ENCODE data around the gene RNF103.
"Not testable (repeated sequence)": the region's sequence is repeated elsewhere in the genome, so short reads cannot be mapped to it uniquely, and the experiment has no call there.

The RNF103 gene

DNA sequence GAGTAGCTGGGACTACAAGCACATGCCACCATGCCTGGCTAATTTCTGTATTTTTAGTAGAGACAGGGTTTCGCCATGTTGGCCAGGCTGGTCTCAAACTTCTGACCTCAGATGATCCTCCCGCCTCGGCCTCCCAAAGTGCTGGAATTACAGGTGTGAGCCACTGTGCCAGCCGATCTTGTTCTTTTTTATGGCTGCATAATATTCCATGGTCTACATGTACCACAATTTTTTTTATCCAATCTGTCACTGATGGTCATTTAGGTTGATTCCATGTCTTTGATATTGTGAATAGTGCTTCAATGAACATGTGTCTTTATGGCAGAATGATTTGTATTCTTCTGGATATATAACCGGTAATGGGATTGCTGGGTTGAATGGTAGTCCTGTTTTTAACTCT is 34.0 kb downstream of the RNF103 start:
- ChIA-PET CTCF (interaction anchor here (0.7 to 1.8 kb wide), 2 partner anchors 175 to 237 kb away, joined by 3 to 6 read pairs; no protein-coding TSS in a partner anchor), POLR2A (interaction anchor here (0.7 kb wide), 1 partner anchor 21 kb away, joined by 3 read pairs; no protein-coding TSS in a partner anchor)
- H3K27ac ChIP-seq (ENCODE audit: extremely low read depth, low read depth, low read length); H3K36me3 ChIP-seq (ENCODE audit: control insufficient read depth in 2 of 2, insufficient read depth in 1 of 2, low read length in 2 of 2); H3K4me1 ChIP-seq (ENCODE audit: control insufficient read depth, insufficient read depth, low read length); H3K4me3 ChIP-seq (ENCODE audit: low read depth, low read length); H3K9me3 ChIP-seq (ENCODE audit: control insufficient read depth, insufficient read depth, low read depth, low read length): not testable (repeated sequence)
- 0 out of 2 replicates have a peak, but pooled peaks have one; percentile 24 for TF ChIP-seq ZNF146 (tag by site-specific recombination; IDR thresholded peaks at IDR 0.05)

DNA sequence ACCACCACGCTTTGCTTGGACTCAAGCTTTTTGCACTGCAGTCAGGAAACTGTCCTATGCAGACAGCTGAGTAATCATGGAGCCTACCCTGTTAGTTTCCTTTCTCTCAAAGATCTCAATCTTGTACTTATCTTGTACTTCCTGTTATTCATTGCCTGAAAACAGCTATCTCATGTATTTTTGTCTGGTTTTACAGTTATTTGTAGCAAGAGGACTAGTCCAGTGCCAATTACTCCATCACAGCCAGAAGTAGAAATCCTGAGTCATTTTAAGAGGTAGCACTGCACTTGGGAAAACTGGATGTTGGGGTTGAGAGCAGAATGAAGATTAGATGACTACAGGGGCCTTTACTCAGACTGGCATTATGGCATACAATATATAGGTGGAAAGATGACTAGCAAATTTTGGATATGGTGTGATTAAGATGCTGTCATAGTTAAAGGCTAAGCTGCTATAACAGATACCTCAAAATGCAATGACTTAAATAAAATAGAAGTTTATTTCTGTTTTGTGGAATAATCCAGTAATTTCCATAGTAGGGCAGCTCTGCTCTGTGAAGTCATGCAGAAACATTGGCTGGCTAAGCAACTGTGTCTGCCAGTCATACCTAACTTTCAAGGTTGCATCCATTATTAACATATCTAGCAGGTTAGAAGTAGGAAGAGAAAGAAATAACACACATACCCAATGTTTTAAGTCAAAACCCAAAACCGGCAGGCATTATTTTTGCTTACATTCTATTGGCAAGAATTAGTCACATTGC is 39.3 kb downstream of the RNF103 start:
- Histone ChIP-seq H3K4me3 (ENCODE audit: low read depth, low read length) (no peak overlapping the region), H3K36me3 (ENCODE audit: control insufficient read depth in 2 of 2, insufficient read depth in 1 of 2, low read length in 2 of 2) (no peaks in the 10 kb centered on the region), H3K27ac (ENCODE audit: extremely low read depth, low read depth, low read length) (no peak overlapping the region), H3K9me3 (ENCODE audit: control insufficient read depth, insufficient read depth, low read depth, low read length) (no peaks in the 10 kb centered on the region), H3K4me1 (ENCODE audit: control insufficient read depth, insufficient read depth, low read length) (no peaks in the 10 kb centered on the region)
- ChIA-PET POLR2A (no interaction called here), CTCF (no interaction called here)
- TF ChIP-seq ZXDB (tag by site-specific recombination; IDR thresholded peaks at IDR 0.05) (no peak), ZNF426 (tag by site-specific recombination; IDR thresholded peaks at IDR 0.05) (no peak), ZNF510 (tag by site-specific recombination; IDR thresholded peaks at IDR 0.05; ENCODE audit: insufficient replicate concordance) (no peak), ZNF416 (tag by site-specific recombination; IDR thresholded peaks at IDR 0.05) (no peak), ZNF548 (tag by site-specific recombination; IDR thresholded peaks at IDR 0.05) (no peak), ZNF324 (tag by site-specific recombination; IDR thresholded peaks at IDR 0.05) (no peak), ZNF341 (tag by site-specific recombination; IDR thresholded peaks at IDR 0.05; ENCODE audit: low read depth) (no peak)

DNA sequence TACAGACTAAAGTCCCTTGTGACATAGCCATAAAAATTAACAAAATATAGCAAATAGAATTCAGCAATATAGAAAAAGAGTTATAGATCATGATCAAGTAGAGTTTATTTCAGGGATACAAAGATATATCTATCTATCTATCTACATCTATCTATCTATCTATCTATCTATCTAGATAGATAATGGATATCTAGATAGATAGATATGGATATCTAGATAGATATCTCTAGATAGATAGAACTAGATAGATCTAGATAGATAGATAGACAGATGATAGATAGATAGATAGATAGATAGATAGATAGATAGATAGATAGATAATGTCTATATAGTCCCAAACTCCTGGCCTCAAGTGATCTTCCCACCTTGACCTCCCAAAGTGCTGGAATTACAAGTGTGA is 43.1 kb downstream of the RNF103 start:
- no peak for TF ChIP-seq ZXDB (tag by site-specific recombination; IDR thresholded peaks at IDR 0.05)
- no peak for TF ChIP-seq ZNF221 (tag by site-specific recombination; IDR thresholded peaks at IDR 0.05; ENCODE audit: borderline replicate concordance)
- TF ChIP-seq ZNF629 (tag by site-specific recombination; IDR thresholded peaks at IDR 0.05): no peak
- TF ChIP-seq KLF9 (tag by site-specific recombination; IDR thresholded peaks at IDR 0.05; ENCODE audit: low read depth): no peak
- TF ChIP-seq ZNF529 (tag by site-specific recombination; IDR thresholded peaks at IDR 0.05; ENCODE audit: insufficient replicate concordance): no peak
- TF ChIP-seq ZFP69B (tag by site-specific recombination; IDR thresholded peaks at IDR 0.05): no peak
- TF ChIP-seq YY2 (tag by site-specific recombination; IDR thresholded peaks at IDR 0.05): no peak
- no peak for TF ChIP-seq ZNF660 (tag by site-specific recombination; IDR thresholded peaks at IDR 0.05)
- no peak for TF ChIP-seq ZNF112 (tag by site-specific recombination; IDR thresholded peaks at IDR 0.05)
- H3K4me1 ChIP-seq (ENCODE audit: control insufficient read depth, insufficient read depth, low read length): no peaks in the 10 kb centered on the region
- POLR2A ChIA-PET: no interaction called here
- CTCF ChIA-PET: no interaction called here
- no peaks in the 10 kb centered on the region for H3K9me3 ChIP-seq (ENCODE audit: control insufficient read depth, insufficient read depth, low read depth, low read length)
- no peak overlapping the region for H3K4me3 ChIP-seq (ENCODE audit: low read depth, low read length)
- H3K36me3 ChIP-seq (ENCODE audit: control insufficient read depth in 2 of 2, insufficient read depth in 1 of 2, low read length in 2 of 2): no peaks in the 10 kb centered on the region
- no peak overlapping the region for H3K27ac ChIP-seq (ENCODE audit: extremely low read depth, low read depth, low read length)

DNA sequence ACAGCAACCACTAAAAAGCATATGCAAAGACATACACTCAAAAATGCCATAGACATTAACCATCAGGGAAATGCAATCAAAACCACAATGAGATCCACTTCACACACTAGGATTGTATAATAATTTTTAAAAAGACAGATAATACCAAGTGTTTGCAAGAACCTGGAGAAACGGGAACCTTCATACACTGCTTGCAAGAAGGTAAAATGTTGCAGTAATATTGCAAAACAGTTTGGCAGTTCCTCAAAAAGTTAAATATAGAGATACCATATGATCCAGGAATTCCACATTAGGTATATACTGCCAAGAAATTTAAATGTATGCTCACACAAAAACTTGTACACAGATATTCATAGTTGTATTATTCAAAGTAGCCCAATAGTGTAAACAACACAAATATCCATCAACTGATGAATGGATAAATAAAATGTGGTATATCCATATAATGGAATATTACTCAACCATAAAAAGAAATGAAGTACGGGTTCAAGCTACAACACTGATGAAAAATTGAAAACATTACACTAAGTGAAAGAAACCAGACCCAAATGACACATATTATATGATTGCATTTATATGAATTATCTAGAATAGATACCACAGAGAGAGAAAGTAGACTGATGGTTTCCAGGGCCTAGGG is 45.7 kb downstream of the RNF103 start:
- Histone ChIP-seq H3K36me3 (ENCODE audit: control insufficient read depth in 2 of 2, insufficient read depth in 1 of 2, low read length in 2 of 2) (no peaks in the 10 kb centered on the region), H3K4me3 (ENCODE audit: low read depth, low read length) (no peak overlapping the region), H3K9me3 (ENCODE audit: control insufficient read depth, insufficient read depth, low read depth, low read length) (no peaks in the 10 kb centered on the region), H3K4me1 (ENCODE audit: control insufficient read depth, insufficient read depth, low read length) (no peaks in the 10 kb centered on the region), H3K27ac (ENCODE audit: extremely low read depth, low read depth, low read length) (no peak overlapping the region)
- TF ChIP-seq, protein P1, sequence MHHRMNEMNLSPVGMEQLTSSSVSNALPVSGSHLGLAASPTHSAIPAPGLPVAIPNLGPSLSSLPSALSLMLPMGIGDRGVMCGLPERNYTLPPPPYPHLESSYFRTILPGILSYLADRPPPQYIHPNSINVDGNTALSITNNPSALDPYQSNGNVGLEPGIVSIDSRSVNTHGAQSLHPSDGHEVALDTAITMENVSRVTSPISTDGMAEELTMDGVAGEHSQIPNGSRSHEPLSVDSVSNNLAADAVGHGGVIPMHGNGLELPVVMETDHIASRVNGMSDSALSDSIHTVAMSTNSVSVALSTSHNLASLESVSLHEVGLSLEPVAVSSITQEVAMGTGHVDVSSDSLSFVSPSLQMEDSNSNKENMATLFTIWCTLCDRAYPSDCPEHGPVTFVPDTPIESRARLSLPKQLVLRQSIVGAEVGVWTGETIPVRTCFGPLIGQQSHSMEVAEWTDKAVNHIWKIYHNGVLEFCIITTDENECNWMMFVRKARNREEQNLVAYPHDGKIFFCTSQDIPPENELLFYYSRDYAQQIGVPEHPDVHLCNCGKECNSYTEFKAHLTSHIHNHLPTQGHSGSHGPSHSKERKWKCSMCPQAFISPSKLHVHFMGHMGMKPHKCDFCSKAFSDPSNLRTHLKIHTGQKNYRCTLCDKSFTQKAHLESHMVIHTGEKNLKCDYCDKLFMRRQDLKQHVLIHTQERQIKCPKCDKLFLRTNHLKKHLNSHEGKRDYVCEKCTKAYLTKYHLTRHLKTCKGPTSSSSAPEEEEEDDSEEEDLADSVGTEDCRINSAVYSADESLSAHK (tag by site-specific recombination; IDR thresholded peaks at IDR 0.05): no peak
- TF ChIP-seq MEIS1 (CRISPR knock-in tag; IDR thresholded peaks at IDR 0.05; ENCODE audit: borderline replicate concordance) (no peak), ZNF16 (tag by site-specific recombination; IDR thresholded peaks at IDR 0.05; ENCODE audit: low read depth) (no peak), KLF1 (tag by site-specific recombination; IDR thresholded peaks at IDR 0.05) (no peak), ZNF514 (tag by site-specific recombination; IDR thresholded peaks at IDR 0.05) (no peak)
- TF ChIP-seq, protein P2, sequence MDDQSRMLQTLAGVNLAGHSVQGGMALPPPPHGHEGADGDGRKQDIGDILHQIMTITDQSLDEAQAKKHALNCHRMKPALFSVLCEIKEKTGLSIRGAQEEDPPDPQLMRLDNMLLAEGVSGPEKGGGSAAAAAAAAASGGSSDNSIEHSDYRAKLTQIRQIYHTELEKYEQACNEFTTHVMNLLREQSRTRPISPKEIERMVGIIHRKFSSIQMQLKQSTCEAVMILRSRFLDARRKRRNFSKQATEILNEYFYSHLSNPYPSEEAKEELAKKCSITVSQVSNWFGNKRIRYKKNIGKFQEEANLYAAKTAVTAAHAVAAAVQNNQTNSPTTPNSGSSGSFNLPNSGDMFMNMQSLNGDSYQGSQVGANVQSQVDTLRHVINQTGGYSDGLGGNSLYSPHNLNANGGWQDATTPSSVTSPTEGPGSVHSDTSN (CRISPR knock-in tag; IDR thresholded peaks at IDR 0.05): no peak
- TF ChIP-seq, protein P3, sequence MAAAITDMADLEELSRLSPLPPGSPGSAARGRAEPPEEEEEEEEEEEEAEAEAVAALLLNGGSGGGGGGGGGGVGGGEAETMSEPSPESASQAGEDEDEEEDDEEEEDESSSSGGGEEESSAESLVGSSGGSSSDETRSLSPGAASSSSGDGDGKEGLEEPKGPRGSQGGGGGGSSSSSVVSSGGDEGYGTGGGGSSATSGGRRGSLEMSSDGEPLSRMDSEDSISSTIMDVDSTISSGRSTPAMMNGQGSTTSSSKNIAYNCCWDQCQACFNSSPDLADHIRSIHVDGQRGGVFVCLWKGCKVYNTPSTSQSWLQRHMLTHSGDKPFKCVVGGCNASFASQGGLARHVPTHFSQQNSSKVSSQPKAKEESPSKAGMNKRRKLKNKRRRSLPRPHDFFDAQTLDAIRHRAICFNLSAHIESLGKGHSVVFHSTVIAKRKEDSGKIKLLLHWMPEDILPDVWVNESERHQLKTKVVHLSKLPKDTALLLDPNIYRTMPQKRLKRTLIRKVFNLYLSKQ (tag by site-specific recombination; IDR thresholded peaks at IDR 0.05; ENCODE audit: borderline replicate concordance): no peak
- ChIA-PET POLR2A (no interaction called here), CTCF (no interaction called here)

All from HEK293 (cell line).